Osteocyte (in vitro differentiated cells): Measurements from ENCODE around the gene DPP8. TPM values are rescaled to one million over a fixed set of nuclear protein-coding genes. Genes with fewer than 3 reads are reported as not detected.
"Not testable (repeated sequence)": the region's sequence is repeated elsewhere in the genome, so short reads cannot be mapped to it uniquely, and the experiment has no call there.

Experiments
- DNase-seq: peaks from one replicate; pipeline ENCODE4 v3.0.0; 2021; ENCODE audit warnings: mixed read lengths; ENCODE audit not compliant: unreplicated experiment; ENCODE audit errors: extremely low spot score
- H3K27ac Mint-ChIP-seq: one replicate; pipeline ENCODE4 v1.8.0; 2021; ENCODE audit warnings: mild to moderate bottlenecking, mixed read lengths; ENCODE audit not compliant: unreplicated experiment
- H3K27me3 Mint-ChIP-seq: one replicate; pipeline ENCODE4 v1.8.0; 2021; ENCODE audit warnings: mixed read lengths; ENCODE audit not compliant: unreplicated experiment
- H3K36me3 Mint-ChIP-seq: one replicate; pipeline ENCODE4 v1.8.0; 2021; ENCODE audit warnings: mixed read lengths; ENCODE audit not compliant: unreplicated experiment
- H3K4me1 Mint-ChIP-seq: one replicate; pipeline ENCODE4 v1.8.0; 2021; ENCODE audit warnings: mixed read lengths; ENCODE audit not compliant: unreplicated experiment
- H3K4me3 Mint-ChIP-seq: one replicate; pipeline ENCODE4 v1.8.0; 2021; ENCODE audit warnings: mild to moderate bottlenecking, moderate library complexity, mixed read lengths; ENCODE audit not compliant: unreplicated experiment
- H3K9me3 Mint-ChIP-seq: one replicate; pipeline ENCODE4 v1.8.0; 2021; ENCODE audit warnings: mixed read lengths; ENCODE audit not compliant: unreplicated experiment
- CTCF ChIP-seq: fragments of 200-600 bp; sonication (generic); IDR thresholded peaks from 2 replicates; pipeline ENCODE4 v1.5.0; 2021; ENCODE audit warnings: antibody characterized with exemption, mild to moderate bottlenecking, moderate library complexity
- total RNA-seq: library from RNA; stranded (reverse); gene quantifications from 2 replicates; pipeline ENCODE4 v1.2.1, GENCODE V29; 2021

Gene DPP8
- total RNA-seq, 1 donor from 2014 or later: 34.2 TPM

DNA sequence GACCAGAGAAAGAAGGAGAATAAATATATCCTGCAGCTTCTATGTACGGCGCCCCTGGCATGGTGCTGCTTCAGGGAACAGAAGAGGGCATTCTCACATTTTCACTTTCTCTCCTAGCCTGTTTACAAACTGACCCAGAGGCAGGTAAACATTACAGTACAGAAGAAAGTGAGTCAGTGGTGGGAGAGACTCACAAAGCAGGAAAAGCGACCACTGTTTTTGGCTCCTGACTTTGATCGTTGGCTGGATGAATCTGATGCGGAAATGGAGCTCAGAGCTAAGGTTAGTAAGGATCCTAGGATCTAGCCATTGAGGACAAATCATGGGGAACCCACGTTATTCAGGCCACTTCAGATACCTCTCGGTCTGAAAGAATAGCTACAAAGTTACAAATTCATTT, 39.1 kb upstream of the DPP8 start:
- Mint-ChIP-seq H3K27ac (no peak overlapping the region), H3K36me3 (peaks cover 46% of the 10 kb centered on the region), H3K4me1 (no peaks in the 10 kb centered on the region)

DNA sequence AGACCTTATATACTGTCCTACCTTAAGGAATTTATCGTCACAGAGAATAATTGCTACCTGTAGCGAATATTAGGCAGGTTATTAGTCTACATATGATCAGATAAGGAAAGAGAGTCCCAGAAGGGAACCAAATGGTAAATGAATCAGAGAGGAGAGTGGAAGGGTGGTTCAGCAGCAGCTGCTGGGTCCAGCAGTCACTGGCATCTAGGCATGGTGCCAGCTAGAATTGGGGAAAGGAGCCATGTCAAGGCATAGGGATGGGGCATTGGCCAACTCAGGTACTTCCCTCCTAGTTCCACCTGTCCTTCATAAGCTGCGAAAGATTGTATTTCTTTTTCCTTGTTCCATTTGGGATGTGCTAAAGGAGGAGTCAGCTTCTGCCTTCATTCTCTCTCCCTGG, 36.2 kb upstream of the DPP8 start:
- Mint-ChIP-seq H3K27me3 (no peaks in the 10 kb centered on the region), H3K27ac (no peak overlapping the region), H3K9me3 (no peaks in the 10 kb centered on the region), H3K4me3 (no peak overlapping the region), H3K36me3 (peaks cover 31% of the 10 kb centered on the region), H3K4me1 (peaks cover 21% of the 10 kb centered on the region)
- no peak for DNase-seq
- TF ChIP-seq CTCF: no peak

More for the DNA sequence above, 39.1 kb upstream of the DPP8 start:
- Mint-ChIP-seq H3K4me3 (no peak overlapping the region), H3K9me3 (no peaks in the 10 kb centered on the region), H3K27me3 (no peaks in the 10 kb centered on the region)
- no peak for TF ChIP-seq CTCF
- no peak for DNase-seq

- not testable (repeated sequence) for H3K27me3 Mint-ChIP-seq, H3K4me3 Mint-ChIP-seq, DNase-seq, H3K9me3 Mint-ChIP-seq, H3K27ac Mint-ChIP-seq
- Mint-ChIP-seq H3K36me3 (peaks cover 23% of the 10 kb centered on the region), H3K4me1 (peaks cover 21% of the 10 kb centered on the region)
Measured at GRCh38 chr15:65552851-65553250, 35.4 kb upstream of the DPP8 start.

- H3K4me3 Mint-ChIP-seq: peak overlapping the region; percentile 16
- peak overlapping the region; percentile 84 for H3K27ac Mint-ChIP-seq
- peaks cover 24% of the 10 kb centered on the region for H3K4me1 Mint-ChIP-seq
- TF ChIP-seq CTCF: no peak
- no peaks in the 10 kb centered on the region for H3K9me3 Mint-ChIP-seq
- H3K36me3 Mint-ChIP-seq: peaks cover 13% of the 10 kb centered on the region
- no peak for DNase-seq
- H3K27me3 Mint-ChIP-seq: no peaks in the 10 kb centered on the region
Measured at GRCh38 chr15:65551183-65551582, 33.7 kb upstream of the DPP8 start.

DNA sequence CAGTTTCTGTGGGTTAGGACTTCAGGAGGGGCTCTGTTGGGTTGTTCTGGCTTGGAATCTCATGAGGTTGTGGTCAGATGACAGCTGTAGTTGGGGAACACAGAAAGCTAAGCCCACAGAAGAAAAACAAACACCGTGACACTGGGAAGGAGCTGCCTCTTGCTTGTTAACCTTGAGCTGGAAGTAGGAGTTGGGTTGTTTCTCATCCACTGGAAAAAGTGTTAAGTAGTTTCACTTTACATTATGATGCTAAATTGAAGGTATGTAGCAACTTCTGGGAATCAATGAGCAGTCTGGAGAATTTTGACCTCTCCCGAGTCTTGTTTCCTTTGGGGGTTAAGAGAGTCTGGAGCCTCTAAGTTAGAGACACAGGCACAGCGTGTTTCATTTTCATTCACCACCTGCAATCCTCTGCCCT, 33.2 kb upstream of the DPP8 start:
- peaks cover 12% of the 10 kb centered on the region for H3K36me3 Mint-ChIP-seq
- H3K4me3 Mint-ChIP-seq: peak overlapping the region; percentile 16
- no peak for TF ChIP-seq CTCF
- H3K4me1 Mint-ChIP-seq: peaks cover 24% of the 10 kb centered on the region
- no peaks in the 10 kb centered on the region for H3K27me3 Mint-ChIP-seq
- H3K27ac Mint-ChIP-seq: peak overlapping the region; percentile 84
- no peaks in the 10 kb centered on the region for H3K9me3 Mint-ChIP-seq
- DNase-seq: no peak

DNA sequence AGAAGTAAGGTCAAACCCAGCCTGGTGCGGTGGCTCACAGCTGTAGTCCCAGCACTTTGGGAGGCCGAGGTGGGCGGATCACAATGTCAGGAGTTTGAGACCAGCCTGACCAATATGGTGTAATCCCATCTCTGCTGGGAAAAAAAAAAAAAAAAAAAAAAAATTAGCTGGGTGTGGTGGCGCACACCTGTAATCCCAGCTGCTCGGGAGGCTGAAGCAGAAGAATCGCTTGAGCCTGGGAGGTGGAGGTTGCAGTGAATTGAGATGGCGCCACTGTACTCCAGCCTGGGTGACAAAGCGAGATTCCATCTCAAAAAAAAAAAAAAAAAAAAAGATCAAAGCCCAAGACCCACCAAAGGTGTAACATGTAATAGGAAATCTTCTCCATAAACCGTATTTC, 31.8 kb upstream of the DPP8 start:
- not testable (repeated sequence) for H3K27me3 Mint-ChIP-seq, DNase-seq, H3K4me3 Mint-ChIP-seq, H3K9me3 Mint-ChIP-seq, H3K27ac Mint-ChIP-seq, H3K36me3 Mint-ChIP-seq
- H3K4me1 Mint-ChIP-seq: peaks cover 24% of the 10 kb centered on the region
